Heart left ventricle (tissue), 16 donors: Measurements from ENCODE around the gene TMEM51. TPM values are rescaled to one million over a fixed set of nuclear protein-coding genes. Genes with fewer than 3 reads are reported as not detected.

Source experiments
- ATAC-seq, 4 donors: fragments of 200-7000 bp; cut with Tn5 transposase; one replicate each; pipeline ENCODE4 v1.9.1; 2020 to 2022; ENCODE audit warnings: moderate library complexity in 4 of 4, mild to moderate bottlenecking in 3 of 4, moderate number of reproducible peaks in 1 of 4
- DNase-seq, 5 donors: peaks; one replicate each; pipeline ENCODE4 v3.0.0-alpha.2; 2020
- H3K27ac ChIP-seq, 12 donors: fragments of 200-600 bp; sonication (generic) in 4 of 12; one replicate each; pipeline versions ENCODE4 v1.5.0 to v1.8.0; 2016 to 2022; ENCODE audit warnings: mild to moderate bottlenecking in 2 of 12
- H3K27me3 ChIP-seq, 9 donors: fragments of 200-600 bp; sonication (generic) in 2 of 9; one replicate each; pipeline versions ENCODE4 v1.5.1 to v1.8.0; 2016 to 2022; ENCODE audit warnings: mild to moderate bottlenecking in 3 of 9
- H3K36me3 ChIP-seq, 9 donors: fragments of 200-600 bp; sonication (generic) in 2 of 9; one replicate each; pipeline versions ENCODE4 v1.5.0 to v1.8.0; 2018 to 2022; ENCODE audit warnings: mild to moderate bottlenecking in 2 of 9
- H3K4me1 ChIP-seq, 12 donors: fragments of 200-600 bp; sonication (generic) in 4 of 12; one replicate each; pipeline versions ENCODE4 v1.5.0 to v1.8.0; 2016 to 2022; ENCODE audit warnings: mild to moderate bottlenecking in 3 of 12
- H3K4me3 ChIP-seq, 12 donors: fragments of 200-600 bp; sonication (generic) in 4 of 12; one replicate each; pipeline versions ENCODE4 v1.5.0 to v1.8.0; 2017 to 2022; ENCODE audit warnings: mild to moderate bottlenecking in 9 of 12, moderate library complexity in 4 of 12
- H3K9me3 ChIP-seq, 12 donors: fragments of 200-600 bp; sonication (generic) in 4 of 12; one replicate each; pipeline versions ENCODE4 v1.5.0 to v1.8.0; 2016 to 2022; ENCODE audit warnings: mild to moderate bottlenecking in 1 of 12
- CTCF ChIP-seq, 12 donors: fragments of 200-600 bp; sonication (generic) in 4 of 12; IDR thresholded peaks; one replicate each; pipeline versions ENCODE4 v1.5.0 to v1.8.0; 2018 to 2022; ENCODE audit warnings: antibody characterized with exemption in 12 of 12, mild to moderate bottlenecking in 5 of 12
- POLR2A ChIP-seq, 2 donors: fragments of 450-650 bp; IDR thresholded peaks; one replicate each; pipeline ENCODE4 v1.6.1; 2017; ENCODE audit warnings: antibody characterized with exemption in 2 of 2, mild to moderate bottlenecking in 2 of 2, moderate library complexity in 2 of 2
- WGBS, 4 donors: extraction: QIAGEN DNeasy Blood & Tissue Kit in 2 of 4; methylation state at CpG; one replicate each; pipeline versions ENCODE4 v1.1.5 to v1.1.7; 2013 to 2018; 5-methylcytosine and 5-hydroxymethylcytosine counted together
- intact Hi-C, 10 donors: fragments of 100-400 bp; cut with DNase I; formaldehyde crosslinking; loops; one replicate each; pipeline versions ENCODE4 v1.11.1 to v1.14.2; 2022
- polyA plus RNA-seq, 2 donors: library from polyadenylated mRNA; stranded (reverse); fragments of 200-250 nt; gene quantifications; one replicate each; pipeline ENCODE4 v1.2.3, GENCODE V29; 2013
- total RNA-seq, 9 donors: library from RNA; depleted of rRNA in 2 of 9; stranded (reverse); fragments of >200 nt in 2 of 9; fragmentation: NEBNext Ultra II Directional in 3 of 9; extraction: Animal tissue kit (Norgen Biotek cat#: 25700) in 3 of 9; gene quantifications; one replicate each; pipeline versions ENCODE4 v1.1.0 to v1.2.4, GENCODE V29; 2016 to 2023
- donor health status: ischemic (EF 13 %, LVEDD 7.1; RV severe dilation, severe dysfunction).
- donor health status: healthy with polysubstance abuse.
- donor health status: DM: no; HTN: yes; CAD: no.
- donor health status: DM: no; HTN: no; CAD: no.
- donor health status: ischemic (EF 25% LVEDD 6.9; RV normal size, moderate dysfunction).
- donor health status: ischemic (EF 25% LVEDD 5.7; RV mildly dilated, moderate dysfunction).
- donor health status: healthy.
- donor health status: DM: yes; HTN: yes; CAD: no.
- donor health status: ischemic (EF 35%, LVEDD 5.7; RV mildly dilated, moderate dysfunction).
- donor health status: nonischemic (EF 11% LVEDD 7.7; RV severe dilation, severe dysfunction).
- donor health status: DM: yes; HTN: yes; CAD: no.
- donor health status: PGD.
- donor health status: ischemic (EF 29% LVEDD 5.4; RV normal size, mild dysfunction).
- donor health status: nonischemic (EF 23%, LVEDD 6.1; RV moderate dilation, normal function).

The TMEM51 gene
- total and polyA plus RNA-seq, 11 donors, result 2.0 to 9.5 (median 3.8) TPM

GRCh38 chr1:15224259-15224869, 70.8 kb downstream of the TMEM51 start:
- ATAC-seq (peak in 3 of 4 donors; percentile 28 to 37 (median 30)), DNase-seq (no peak)
- intact Hi-C loops, result no loop called here
- Histone ChIP-seq H3K27ac (peak overlapping the region in 3 of 12 donors; percentile 9 to 70 (median 11)), H3K27me3 (no peaks in the 10 kb centered on the region), H3K36me3 (peaks cover 0 to 9% (median 0%) of the 10 kb centered on the region in 9 donors), H3K9me3 (no peaks in the 10 kb centered on the region), H3K4me3 (no peak overlapping the region), H3K4me1 (peaks cover 0 to 35% (median 0%) of the 10 kb centered on the region in 12 donors)
- TF ChIP-seq CTCF (IDR thresholded peaks at IDR 0.05) (no peak), POLR2A (IDR thresholded peaks at IDR 0.05) (no peak)
- 92 to 97% (median 93%) methylated on average over 8 of the region's 8 CpGs for WGBS, 4 donors

GRCh38 chr1:15224974-15225373, 71.4 kb downstream of the TMEM51 start:
- TF ChIP-seq CTCF (IDR thresholded peaks at IDR 0.05) (no peak), POLR2A (IDR thresholded peaks at IDR 0.05) (no peak)
- no peak overlapping the region for H3K4me3 ChIP-seq
- H3K27me3 ChIP-seq, result no peaks in the 10 kb centered on the region
- DNase-seq, result no peak
- intact Hi-C loops, result no loop called here
- peaks cover 0 to 35% (median 0%) of the 10 kb centered on the region in 12 donors for H3K4me1 ChIP-seq
- WGBS, 4 donors, result 79 to 84% (median 81%) methylated on average over 4 of the region's 4 CpGs
- H3K9me3 ChIP-seq, result no peaks in the 10 kb centered on the region
- peaks cover 0 to 2% (median 0%) of the 10 kb centered on the region in 9 donors for H3K36me3 ChIP-seq
- H3K27ac ChIP-seq, result peak overlapping the region in 3 of 12 donors; percentile 10 to 70 (median 46)
- no peak for ATAC-seq

- Histone ChIP-seq H3K9me3 (no peaks in the 10 kb centered on the region), H3K36me3 (no peaks in the 10 kb centered on the region), H3K4me1 (peaks cover 0 to 35% (median 0%) of the 10 kb centered on the region in 12 donors), H3K27ac (peak overlapping the region in 2 of 12 donors; percentile 10 to 46), H3K27me3 (no peaks in the 10 kb centered on the region), H3K4me3 (no peak overlapping the region)
- DNase-seq (no peak), ATAC-seq (peak in 1 of 4 donors; percentile 25)
- TF ChIP-seq CTCF (IDR thresholded peaks at IDR 0.05) (no peak), POLR2A (IDR thresholded peaks at IDR 0.05) (no peak)
- intact Hi-C loops, result no loop called here
- 45 to 60% (median 48%) methylated on average over 4 of the region's 4 CpGs for WGBS, 4 donors
Measured at GRCh38 chr1:15225461-15225860, 71.9 kb downstream of the TMEM51 start.

GRCh38 chr1:15226388-15227255, 73.1 kb downstream of the TMEM51 start:
- no peaks in the 10 kb centered on the region for H3K36me3 ChIP-seq
- no peak for TF ChIP-seq CTCF (IDR thresholded peaks at IDR 0.05)
- no peak for TF ChIP-seq POLR2A (IDR thresholded peaks at IDR 0.05)
- ATAC-seq (peak in 1 of 4 donors; percentile 61), DNase-seq (no peak)
- H3K27me3 ChIP-seq, result no peaks in the 10 kb centered on the region
- 52 to 60% (median 53%) methylated on average over 11 to 17 of the region's 17 CpGs for WGBS, 4 donors
- H3K4me1 ChIP-seq, result peaks cover 0 to 35% (median 0%) of the 10 kb centered on the region in 12 donors
- H3K27ac ChIP-seq, result peak overlapping the region in 1 of 12 donors; percentile 1
- intact Hi-C loops, result no loop called here
- H3K9me3 ChIP-seq, result no peaks in the 10 kb centered on the region
- H3K4me3 ChIP-seq, result no peak overlapping the region
